GM18498 (cell line): ENCODE data around the gene MYBL2.
"Not testable (repeated sequence)": the region's sequence is repeated elsewhere in the genome, so short reads cannot be mapped to it uniquely, and the experiment has no call there.

Experiments used
- ATAC-seq: cut with Tn5 transposase; IDR thresholded peaks from one replicate; pipeline ENCODE4 v1.9.1; 2021; ENCODE audit warnings: mild to moderate bottlenecking, moderate library complexity; ENCODE audit not compliant: unreplicated experiment

MYBL2 gene

DNA sequence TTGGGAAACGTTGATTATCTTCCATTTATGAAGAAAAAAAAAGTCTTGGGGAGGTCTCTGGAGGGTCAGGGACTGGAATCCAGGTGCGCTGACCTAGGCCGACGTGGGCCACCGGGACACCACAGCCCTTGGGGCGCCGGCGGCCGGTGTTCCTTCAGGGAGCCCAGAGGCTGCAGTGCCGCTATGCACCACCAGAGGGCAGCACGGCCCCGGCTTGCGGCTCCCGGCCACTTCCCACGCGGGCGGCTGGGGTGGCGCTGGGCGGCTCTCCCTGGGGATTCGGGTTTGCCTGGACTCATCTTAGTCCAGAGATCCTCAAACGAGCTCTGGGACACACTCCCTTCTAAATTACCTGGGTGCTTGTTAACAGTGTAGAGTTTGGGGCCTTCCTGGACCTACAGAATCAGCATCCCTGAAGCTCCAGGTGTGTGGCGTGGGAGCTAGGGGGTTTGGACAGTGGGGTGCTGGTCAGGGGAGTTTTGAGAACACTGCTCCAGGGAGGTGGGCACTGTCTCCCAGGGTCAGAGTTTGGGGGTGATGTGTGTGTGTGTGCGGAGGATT, 82.9 kb downstream of the MYBL2 start:
- peak; percentile 21 for ATAC-seq

DNA sequence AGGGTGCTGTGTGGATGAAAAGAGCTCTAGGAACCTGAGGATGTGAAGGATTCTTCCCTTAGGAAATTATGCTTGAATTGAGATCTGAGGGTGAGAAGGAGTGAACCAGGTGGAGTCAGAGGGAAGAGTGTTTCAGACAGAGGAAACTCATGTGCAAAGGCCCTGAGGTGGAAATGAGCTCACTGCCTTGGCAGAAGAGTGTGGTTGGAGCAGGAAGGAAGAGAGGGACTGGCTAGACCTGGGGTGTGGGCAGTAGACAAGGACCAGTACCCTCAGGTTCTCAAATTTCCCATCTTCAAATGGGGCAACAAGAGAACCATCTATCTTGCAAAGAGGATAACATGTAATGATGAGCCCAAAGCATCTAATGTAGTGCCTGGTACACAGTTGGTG, 83.9 kb downstream of the MYBL2 start:
- ATAC-seq, result no peak

DNA sequence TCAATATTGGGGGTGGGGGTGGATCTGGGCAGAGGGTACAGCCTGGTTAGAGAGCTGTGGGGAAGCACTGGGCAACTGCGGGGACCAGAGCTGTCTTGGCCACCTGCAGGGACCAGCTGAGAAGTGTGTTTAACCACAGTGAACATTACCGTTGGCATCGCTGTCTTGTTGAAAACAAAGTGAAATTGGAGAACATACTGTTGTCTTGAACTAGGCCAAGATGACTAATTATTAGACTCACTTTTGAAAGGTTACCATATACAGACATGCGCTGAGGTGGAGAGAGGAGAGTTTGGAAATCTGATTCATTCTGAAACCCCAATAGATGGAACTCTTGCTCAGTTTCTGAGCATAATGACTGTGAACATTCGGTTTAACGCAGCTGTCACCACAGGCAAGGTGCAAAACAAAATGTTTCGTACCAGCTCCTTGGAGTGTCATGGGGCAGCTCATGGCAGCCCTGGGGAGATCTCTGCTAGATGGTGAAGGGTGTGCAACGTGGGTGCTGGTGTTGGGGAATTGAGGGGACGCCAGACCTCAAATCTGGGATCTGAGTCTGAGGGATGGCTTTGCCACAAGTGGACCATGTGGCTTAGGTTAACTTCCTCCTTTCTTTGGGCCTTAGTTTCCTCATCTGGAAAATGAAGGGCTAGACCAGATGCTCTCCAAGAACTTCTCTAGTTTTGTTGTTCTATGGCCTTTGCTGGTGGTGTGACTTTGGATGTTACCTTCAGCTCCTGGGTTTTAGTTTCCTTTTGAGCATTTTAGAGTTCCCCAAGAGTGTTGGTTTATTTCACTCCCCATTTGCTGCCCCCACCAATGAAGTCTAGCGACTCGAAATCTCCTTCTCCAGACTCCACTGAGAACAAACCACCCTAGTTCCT, 84.5 kb downstream of the MYBL2 start:
- ATAC-seq, result peak; percentile 80

DNA sequence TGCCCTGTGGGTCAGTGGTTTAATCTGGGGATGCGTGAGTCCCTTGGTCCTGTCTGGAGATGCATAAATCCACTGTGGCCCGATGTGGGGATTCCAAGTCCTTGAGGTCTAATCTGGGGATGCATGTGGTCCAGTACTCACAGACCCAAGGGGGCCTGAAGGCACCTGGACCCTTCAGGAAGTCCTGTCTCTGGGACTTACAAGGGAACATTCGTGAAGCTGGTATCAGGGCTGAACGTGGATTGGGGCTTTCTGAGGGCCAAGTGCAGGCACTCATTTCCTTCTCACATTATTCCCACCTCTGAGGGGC, 85.1 kb downstream of the MYBL2 start:
- no peak for ATAC-seq

DNA sequence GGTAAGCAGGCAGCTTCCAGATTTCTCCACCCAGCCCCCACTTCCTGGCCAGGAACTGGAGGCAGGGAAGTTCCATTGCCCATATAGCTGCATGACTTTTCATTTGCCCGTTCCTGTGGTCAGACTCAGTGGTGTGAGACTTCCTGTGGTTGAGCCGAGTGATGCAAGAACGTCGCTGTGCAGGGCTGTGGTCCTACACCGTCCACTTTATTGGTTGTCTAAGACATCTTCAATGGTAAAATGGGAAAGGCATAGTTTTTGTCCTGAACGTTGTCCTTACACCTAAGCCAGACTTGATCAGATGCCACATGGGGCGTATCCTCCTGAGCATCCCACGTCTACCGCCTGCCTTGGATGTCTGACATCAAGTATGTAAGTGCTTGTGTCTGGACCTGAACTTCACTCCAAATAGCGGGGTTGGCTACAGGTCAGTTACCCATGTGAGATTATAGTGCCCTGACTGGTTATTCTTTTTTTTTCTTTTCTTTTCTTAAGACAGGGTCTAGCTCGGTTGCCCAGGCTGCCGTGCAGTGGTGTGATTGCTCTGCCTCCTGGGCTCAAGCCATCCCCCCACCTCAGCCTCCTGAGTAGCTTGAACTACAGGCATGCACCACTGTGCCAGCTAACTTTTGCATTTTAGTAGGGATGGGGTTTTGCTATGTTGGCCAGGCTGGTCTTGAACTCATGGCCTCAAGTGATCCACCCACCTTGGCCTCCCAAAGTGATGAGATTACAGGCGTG, 85.8 kb downstream of the MYBL2 start:
- peak; percentile 56 for ATAC-seq

DNA sequence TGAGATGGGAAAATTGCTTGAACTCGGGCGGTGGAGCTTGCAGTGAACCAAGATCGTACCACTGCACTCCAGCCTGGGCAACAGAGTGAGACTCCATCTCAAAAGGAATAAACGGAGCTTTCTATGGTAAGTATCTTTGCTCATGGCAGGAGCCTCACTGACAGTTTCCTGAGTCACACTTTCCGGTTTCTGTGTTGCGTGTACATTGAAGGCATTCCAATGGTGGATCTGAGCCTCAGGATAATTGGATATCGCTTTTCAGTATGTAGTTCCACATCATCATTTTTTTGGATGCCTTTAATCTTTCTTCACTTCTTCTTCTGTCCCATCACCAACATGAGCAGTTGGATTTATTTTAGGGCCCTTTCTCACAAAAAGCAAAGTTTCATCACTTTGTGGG, 88.5 kb downstream of the MYBL2 start:
- ATAC-seq, result no peak

DNA sequence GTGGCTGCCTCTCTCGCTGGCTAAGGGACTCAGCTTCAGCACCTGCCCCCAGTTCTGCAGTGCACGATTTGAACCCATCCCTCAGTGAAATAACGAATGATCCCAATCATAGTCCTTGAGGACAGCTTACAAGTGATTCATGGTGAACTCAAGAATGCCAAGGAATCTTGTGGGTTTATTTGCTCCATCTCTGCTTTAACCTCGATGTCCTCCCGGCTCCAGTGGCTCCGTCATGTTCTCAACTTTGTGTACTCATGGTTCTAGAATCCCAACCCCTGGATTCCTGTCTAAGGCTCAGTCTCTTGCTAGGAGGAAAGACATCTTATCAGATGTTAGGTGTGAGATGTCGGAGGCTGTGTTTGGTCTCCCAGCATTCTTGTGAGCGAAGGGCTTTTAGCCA, 88.9 kb downstream of the MYBL2 start:
- no peak for ATAC-seq

DNA sequence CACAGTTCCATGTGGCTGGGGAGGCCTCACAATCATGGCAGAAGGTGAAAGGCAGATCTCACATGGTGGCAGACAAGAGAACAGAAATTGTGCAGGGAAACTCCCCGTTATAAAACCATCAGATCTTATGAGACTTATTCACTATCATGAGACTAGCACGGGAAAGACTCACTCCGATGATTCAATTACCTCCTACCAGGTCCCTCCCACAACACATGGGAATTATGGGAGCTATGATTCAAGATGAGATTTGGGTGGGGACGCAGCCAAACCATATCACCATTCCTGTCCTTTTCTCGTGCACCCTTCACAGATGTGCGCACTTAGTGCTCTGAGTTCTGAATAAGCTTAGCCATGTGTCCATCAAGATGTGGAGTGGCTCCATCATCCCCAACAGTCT, 91.0 kb downstream of the MYBL2 start:
- ATAC-seq, result not testable (repeated sequence)

DNA sequence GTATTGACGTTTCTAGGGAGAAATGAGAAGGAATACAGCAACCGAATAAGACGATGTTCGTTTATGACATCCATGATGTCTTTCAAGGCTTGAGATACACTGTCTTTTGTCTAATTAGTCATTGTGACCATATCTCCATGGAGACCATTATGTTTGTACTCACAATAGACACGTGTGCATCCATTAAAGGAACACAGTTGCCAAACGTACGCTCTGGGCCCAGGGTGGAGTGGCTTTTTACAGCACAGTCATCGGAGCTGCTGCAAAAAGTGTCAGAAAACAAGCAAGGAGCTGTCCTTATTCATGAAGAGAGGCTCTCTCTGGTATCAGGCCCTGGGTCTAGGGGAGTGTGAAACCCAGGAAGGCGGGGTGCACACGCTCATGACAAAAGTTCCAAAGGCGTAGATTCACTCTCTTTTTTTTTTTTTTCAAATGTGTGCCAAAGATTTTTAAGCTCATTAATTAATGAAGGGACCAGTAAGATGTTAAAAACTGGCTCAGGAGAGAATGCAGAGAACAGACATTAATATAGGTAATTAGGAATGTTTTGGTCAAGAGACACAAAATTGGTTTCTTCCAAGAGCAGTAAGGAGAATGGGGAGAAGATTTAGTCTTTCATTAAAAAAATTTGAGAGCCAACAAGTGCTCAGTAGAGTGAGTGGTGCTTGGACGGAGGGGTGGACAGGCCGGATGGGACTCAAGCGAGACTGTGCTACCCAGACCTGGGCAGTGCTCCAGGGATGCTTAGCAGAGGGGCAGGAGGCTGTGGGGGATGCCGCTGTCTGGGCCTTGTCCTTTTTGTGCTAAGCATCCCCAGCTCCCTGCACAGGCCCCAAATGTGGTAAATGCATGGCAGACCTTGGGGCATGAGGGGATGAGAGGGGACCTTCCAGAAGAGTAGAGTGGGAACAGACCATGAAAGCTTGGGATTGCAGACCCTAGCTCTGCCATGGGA, 94.7 kb downstream of the MYBL2 start:
- no peak for ATAC-seq

DNA sequence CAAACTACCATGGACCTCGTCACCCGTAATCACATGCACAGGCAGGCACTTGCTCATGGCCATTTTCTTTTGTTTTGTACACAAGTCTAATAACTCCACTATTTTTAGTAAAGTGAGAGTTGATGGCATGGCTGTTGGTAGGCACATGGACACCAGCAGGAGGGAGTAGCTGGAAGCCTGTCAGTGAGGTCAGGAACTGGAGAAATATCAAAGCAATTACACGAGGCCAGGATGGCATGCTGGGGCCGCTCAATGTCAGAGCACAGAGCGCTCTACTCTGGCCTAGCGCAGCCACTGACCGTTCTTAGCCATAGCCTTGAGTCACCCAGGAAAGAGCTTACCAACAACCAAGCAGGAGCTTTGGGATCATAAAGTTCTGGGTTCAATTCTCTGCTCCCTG, 96.0 kb downstream of the MYBL2 start:
- ATAC-seq, result no peak

DNA sequence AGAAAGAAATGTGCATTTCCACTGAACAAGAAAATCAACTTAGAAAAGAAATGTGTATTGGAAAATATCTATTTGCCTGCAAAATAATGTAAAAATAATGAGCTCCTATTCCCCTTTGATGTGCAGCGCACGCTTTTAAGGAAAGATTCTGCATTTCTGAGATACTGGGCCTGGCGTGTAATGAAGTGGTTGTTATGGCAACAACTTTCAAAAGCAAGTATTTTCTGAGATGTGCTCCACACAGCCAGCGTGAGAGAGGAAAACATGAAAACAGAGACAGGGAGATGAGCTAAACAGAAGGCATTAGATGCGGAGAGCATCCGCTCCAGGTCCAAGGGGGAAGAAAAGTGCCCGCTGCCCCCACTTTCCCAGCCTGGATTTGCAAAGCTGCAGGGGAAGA, 99.0 kb downstream of the MYBL2 start:
- ATAC-seq, result no peak
